Measurements from ENCODE around the gene TRIM7. TPM values are rescaled to one million over a fixed set of nuclear protein-coding genes. Genes with fewer than 3 reads are reported as not detected.
A peak's percentile ranks its signal among the peaks of the same experiment; 100 is the strongest.

TRIM7 gene
- total and polyA plus RNA-seq, 9 of the 15 experiments (the other 6 are each of a cell fraction or from before 2014, with no cell fraction given) = 2.6 to 14.9 (median 8.9) TPM

DNA sequence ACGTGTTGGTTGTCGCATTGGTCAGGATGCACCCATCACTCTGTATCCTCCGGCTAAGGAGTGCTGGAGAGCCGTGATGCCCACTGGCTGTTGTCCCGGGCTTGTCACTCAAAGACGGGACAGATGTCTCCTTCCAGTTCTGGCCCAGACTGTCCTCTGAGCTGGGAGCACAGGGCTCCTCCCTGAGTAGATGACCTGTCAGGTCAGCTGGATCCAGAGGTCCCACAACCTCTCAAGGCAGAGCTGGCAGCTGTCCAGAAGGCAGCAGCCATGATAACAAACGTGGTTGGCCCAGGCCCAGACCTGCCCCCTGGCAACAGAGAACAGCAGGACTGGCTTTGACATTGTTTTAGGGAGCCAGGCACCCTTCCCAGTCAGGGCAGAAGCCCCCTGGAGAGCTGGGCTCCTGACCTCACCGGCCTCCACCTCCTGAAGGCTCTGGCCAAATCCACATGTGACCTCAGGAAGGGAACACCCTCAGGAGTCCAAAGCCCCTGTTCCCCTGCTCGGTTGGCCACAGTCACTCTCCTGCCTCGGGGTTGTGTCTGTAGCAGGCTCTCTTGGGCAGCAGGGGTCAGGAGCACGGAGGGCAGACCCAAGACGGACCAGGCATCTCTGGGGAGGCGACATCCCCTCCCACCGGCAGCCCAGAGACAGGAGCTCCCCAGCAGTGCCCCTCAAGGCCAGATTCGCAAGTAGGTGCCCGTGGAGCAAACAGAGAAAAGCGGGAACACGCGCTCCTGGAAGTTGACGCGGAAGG is 10.3 kb downstream of the TRIM7 start:
- FAIRE-seq = peak; percentile 82
- CTCF ChIA-PET (ENCODE audit: low intra/inter-chr PET ratio) = no interaction called here
- intact Hi-C loops (cut with micrococcal nuclease) = no loop called here
- TF ChIP-seq U2AF1 (optimal IDR thresholded peaks at IDR 0.05; ENCODE audit: low read depth, low read length) = no peak
- no peak for TF ChIP-seq ZFP30 (CRISPR knock-in tag; IDR thresholded peaks at IDR 0.05; ENCODE audit: borderline replicate concordance)
- peak; percentile 97 for TF ChIP-seq NFIC (IDR thresholded peaks at IDR 0.05)
- 0 out of 2 replicates have a peak, but pooled peaks have one; percentile 5 for TF ChIP-seq PBX2 (CRISPR knock-in tag; IDR thresholded peaks at IDR 0.05; ENCODE audit: low read depth)
- TF ChIP-seq PBX2 (tag; conservative IDR thresholded peaks at IDR 0.05; ENCODE audit: low read depth) = peak; percentile 69
- 0 out of 2 replicates have a peak, but pooled peaks have one; percentile 22 for TF ChIP-seq CREM (IDR thresholded peaks at IDR 0.05; ENCODE audit: low read depth)
- TF ChIP-seq, protein P1, sequence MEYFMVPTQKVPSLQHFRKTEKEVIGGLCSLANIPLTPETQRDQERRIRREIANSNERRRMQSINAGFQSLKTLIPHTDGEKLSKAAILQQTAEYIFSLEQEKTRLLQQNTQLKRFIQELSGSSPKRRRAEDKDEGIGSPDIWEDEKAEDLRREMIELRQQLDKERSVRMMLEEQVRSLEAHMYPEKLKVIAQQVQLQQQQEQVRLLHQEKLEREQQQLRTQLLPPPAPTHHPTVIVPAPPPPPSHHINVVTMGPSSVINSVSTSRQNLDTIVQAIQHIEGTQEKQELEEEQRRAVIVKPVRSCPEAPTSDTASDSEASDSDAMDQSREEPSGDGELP (CRISPR knock-in tag; IDR thresholded peaks at IDR 0.05; ENCODE audit: borderline replicate concordance) = peak; percentile 85; the same call in 1 of the 2 replicates
- TF ChIP-seq MYC (IDR thresholded peaks at IDR 0.05; ENCODE audit: low read depth, low read length) = 0 out of 2 replicates have a peak, but pooled peaks have one; percentile 48
- TF ChIP-seq MYC (CRISPR knock-in tag; IDR thresholded peaks at IDR 0.05; ENCODE audit: borderline replicate concordance, low read depth) = no peak
- peak in 1 of 2 experiments; percentile 32; a peak in 1 of 4 replicates for TF ChIP-seq RCOR1 (IDR thresholded peaks at IDR 0.05; ENCODE audit: borderline replicate concordance in 1 of 2, low read depth in 2 of 2, low read length in 2 of 2)
- peak; percentile 88 for TF ChIP-seq ZNF263 (CRISPR knock-in tag; IDR thresholded peaks at IDR 0.05; ENCODE audit: borderline replicate concordance)
- TF ChIP-seq, protein P2, sequence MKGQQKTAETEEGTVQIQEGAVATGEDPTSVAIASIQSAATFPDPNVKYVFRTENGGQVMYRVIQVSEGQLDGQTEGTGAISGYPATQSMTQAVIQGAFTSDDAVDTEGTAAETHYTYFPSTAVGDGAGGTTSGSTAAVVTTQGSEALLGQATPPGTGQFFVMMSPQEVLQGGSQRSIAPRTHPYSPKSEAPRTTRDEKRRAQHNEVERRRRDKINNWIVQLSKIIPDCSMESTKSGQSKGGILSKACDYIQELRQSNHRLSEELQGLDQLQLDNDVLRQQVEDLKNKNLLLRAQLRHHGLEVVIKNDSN (CRISPR knock-in tag; IDR thresholded peaks at IDR 0.05) = 0 out of 2 replicates have a peak, but pooled peaks have one; percentile 38
- no peak for TF ChIP-seq BMI1 (IDR thresholded peaks at IDR 0.05; ENCODE audit: low read length)
- peak; percentile 22; the same call in 1 of the 2 replicates for TF ChIP-seq CTBP1 (IDR thresholded peaks at IDR 0.05; ENCODE audit: borderline replicate concordance)
- TF ChIP-seq CXXC5 (CRISPR knock-in tag; IDR thresholded peaks at IDR 0.05) = 0 out of 2 replicates have a peak, but pooled peaks have one; percentile 32
- no peak for TF ChIP-seq NR2C2 (CRISPR knock-in tag; IDR thresholded peaks at IDR 0.05)
- peak; percentile 44; the same call in 1 of the 2 replicates for TF ChIP-seq NR2C2 (tag; IDR thresholded peaks at IDR 0.05)

More for the DNA sequence above, 10.3 kb downstream of the TRIM7 start:
- Histone ChIP-seq H4K20me1 (replicated peaks; ENCODE audit: control insufficient read depth, insufficient read depth, low read length) (no peaks in the 10 kb centered on the region), H3K4me3 (no peak overlapping the region), H3K36me3 (ENCODE audit: control insufficient read depth, insufficient read depth, low read length) (no peaks in the 10 kb centered on the region; the same call in 2 of the 3 replicates), H3K27me3 (ENCODE audit: control insufficient read depth in 2 of 2, insufficient read depth in 2 of 2, low read length in 2 of 2) (no peaks in the 10 kb centered on the region), H2AFZ (ENCODE audit: low read depth, low read length) (no peak overlapping the region), H3K79me2 (ENCODE audit: control insufficient read depth, insufficient read depth, low read length) (peaks cover 13% of the 10 kb centered on the region), H3K4me2 (ENCODE audit: insufficient read depth, low read length) (peak overlapping the region; percentile 1; the same call in 1 of the 2 replicates), H3K9me3 (replicated peaks; ENCODE audit: control insufficient read depth, insufficient read depth, low read depth, low read length) (no peaks in the 10 kb centered on the region), H3K9me1 (ENCODE audit: control insufficient read depth, insufficient read depth, low read length) (no peaks in the 10 kb centered on the region), H3K9ac (ENCODE audit: insufficient read depth in 1 of 2, low read depth in 2 of 2, low read length in 2 of 2) (peak overlapping the region in 1 of 2 experiments; percentile 77; a peak in 2 of 4 replicates), H3K4me1 (replicated peaks in 1 of 2; ENCODE audit: control insufficient read depth in 2 of 2, insufficient read depth in 2 of 2, low read length in 2 of 2) (peaks cover 26 to 65% of the 10 kb centered on the region in 2 experiments; a peak in 4 of 5 replicates), H3K27ac (ENCODE audit: extremely low read depth, low read depth, low read length) (no peak overlapping the region)
- WGBS (ENCODE audit: insufficient coverage, low coverage, missing lambda C conversion rate) = 74% methylated on average over 20 of the region's 21 CpGs
- BruUV-seq (replicated peaks) = no TSS peak
- DNase-seq (ENCODE audit: extremely low read depth in 1 of 4, low spot score in 3 of 4) (peak; percentile 46 to 89 (median 52)), ATAC-seq (no peak)
- POLR2A ChIA-PET = interaction anchor here (0.6 to 6.7 kb wide), 3 partner anchors 9 to 41 kb away, joined by 3 to 69 read pairs (median 3); partner anchors contain the start of gene TRIM7
- in situ Hi-C loops (cut with MboI) = no loop called here
